Kidney (tissue), 14 donors: ENCODE results near the gene ATP6V1G1. TPM values are rescaled to one million over a fixed set of nuclear protein-coding genes. Genes with fewer than 3 reads are reported as not detected.
A peak's percentile ranks its signal among the peaks of the same experiment; 100 is the strongest.

ENCODE experiments used
- DNase-seq, 5 donors: peaks; one replicate each; pipeline ENCODE4 v3.0.0-alpha.2; 2013 to 2020
- FAIRE-seq: peaks from 2 replicates; lab custom pipeline; 2012; peaks lifted over from hg19 to GRCh38; lab: Jason Lieb, UNC
- H3K27ac ChIP-seq, 2 donors: one replicate each; pipeline ENCODE4 v1.7.0; 2013; ENCODE audit warnings: low read depth in 2 of 2, low read length in 2 of 2, inconsistent platforms in 1 of 2
- H3K27me3 ChIP-seq: one replicate; pipeline ENCODE4 v1.7.1; 2013; ENCODE audit warnings: low read length, inconsistent platforms; ENCODE audit not compliant: control insufficient read depth, insufficient read depth
- H3K36me3 ChIP-seq, 3 donors: one replicate each; pipeline versions ENCODE4 v1.7.0 to v1.7.1; 2013; ENCODE audit warnings: low read length in 3 of 3, control low read depth in 1 of 3, inconsistent platforms in 1 of 3; ENCODE audit not compliant: insufficient read depth in 3 of 3, control insufficient read depth in 2 of 3
- H3K4me1 ChIP-seq, 3 donors: one replicate each; pipeline versions ENCODE4 v1.7.0 to v1.7.1; 2013; ENCODE audit warnings: low read length in 3 of 3, inconsistent platforms in 1 of 3, low read depth in 1 of 3; ENCODE audit not compliant: control insufficient read depth in 2 of 3, insufficient read depth in 2 of 3
- H3K4me3 ChIP-seq, 3 donors: one replicate each; pipeline versions ENCODE4 v1.7.0 to v1.8.1; 2013; ENCODE audit warnings: low read length in 3 of 3, control low read depth in 1 of 3, inconsistent platforms in 1 of 3
- H3K9ac ChIP-seq, 3 donors: one replicate each; pipeline versions ENCODE4 v1.7.0 to v1.7.1; 2013; ENCODE audit warnings: low read length in 3 of 3, control low read depth in 1 of 3, inconsistent platforms in 1 of 3
- H3K9me3 ChIP-seq, 3 donors: one replicate each; pipeline versions ENCODE4 v1.7.0 to v1.7.1; 2013; ENCODE audit warnings: low read length in 3 of 3, control low read depth in 1 of 3, inconsistent platforms in 1 of 3; ENCODE audit not compliant: control insufficient read depth in 2 of 3, insufficient read depth in 1 of 3
- CTCF ChIP-seq: IDR thresholded peaks from 3 replicates; pipeline ENCODE4 v1.5.1; 2012; ENCODE audit warnings: mild to moderate bottlenecking, moderate library complexity, borderline replicate concordance; ENCODE audit not compliant: insufficient read depth; ENCODE audit errors: extremely low read depth
- intact Hi-C: fragments of 100-400 bp; cut with DNase I; formaldehyde crosslinking; loops from one replicate; pipeline ENCODE4 v1.11.1; 2022
- polyA plus RNA-seq: library from polyadenylated mRNA; stranded (reverse); fragments of 350-450 nt; fragmentation: Illumina TruSeq; extraction: RNeasy Lipid Tissue Mini Kit (QIAGEN cat#74804); gene quantifications from one replicate; pipeline ENCODE4 v1.2.3, GENCODE V29; 2014; ENCODE audit warnings: low read depth, low replicate concordance; ENCODE audit not compliant: insufficient read depth
- total RNA-seq: library from RNA; stranded (reverse); fragmentation: NEBNext Ultra II Directional; extraction: Animal tissue kit (Norgen Biotek cat#: 25700); gene quantifications from one replicate; pipeline ENCODE4 v1.2.1, GENCODE V29; 2021
- donor health status: control.
- donor health status: control.
- donor health status: control.
- donor health status: control.
- donor health status: control.
- donor health status: DM: yes; HTN: yes; CAD: no.
- donor health status: Normal renal cell carcinoma (clear cell type).

ATP6V1G1 gene
- total and polyA plus RNA-seq, 2 donors from 2014 or later: 103 to 215 TPM

DNA sequence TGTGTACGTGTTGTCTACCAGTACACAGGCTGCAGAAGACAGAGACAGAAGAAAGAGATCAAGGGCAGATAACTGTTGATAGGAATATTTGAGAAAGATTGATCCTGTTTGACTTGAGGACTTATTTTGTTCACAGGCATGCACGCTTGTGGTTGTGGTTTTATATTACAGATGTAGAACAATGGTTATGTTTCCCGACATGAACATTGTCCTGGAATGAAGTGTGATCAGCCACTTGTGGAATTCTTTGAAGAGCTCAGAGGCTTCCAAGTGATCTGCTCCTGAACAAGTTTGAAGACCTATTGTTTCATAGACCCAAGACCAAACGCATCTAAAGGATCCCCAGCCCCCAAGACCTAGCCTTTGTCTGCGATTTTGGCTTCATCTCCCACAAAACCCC is 56.3 kb downstream of the ATP6V1G1 start:
- TF ChIP-seq CTCF: no peak
- no peak overlapping the region for H3K27ac ChIP-seq
- no peaks in the 10 kb centered on the region for H3K27me3 ChIP-seq
- H3K4me1 ChIP-seq: no peaks in the 10 kb centered on the region
- peaks cover 0 to 8% (median 0%) of the 10 kb centered on the region in 3 donors for H3K36me3 ChIP-seq
- H3K9me3 ChIP-seq: no peaks in the 10 kb centered on the region
- intact Hi-C loops: no loop called here
- H3K4me3 ChIP-seq: no peak overlapping the region
- no peak overlapping the region for H3K9ac ChIP-seq
- FAIRE-seq (no peak), DNase-seq (peak in 1 of 5 donors; percentile 2)

Other genes with a start within 250 kb of the ATP6V1G1 start
- 52.1 TPM for gene AKNA, start 199.8 kb upstream of the ATP6V1G1 start, total RNA-seq
- gene AKNA, start 199.8 kb upstream of the ATP6V1G1 start, polyA plus RNA-seq: 6.1 TPM
- gene WHRN, start 82.3 kb upstream of the ATP6V1G1 start, total RNA-seq: 14.8 TPM
- 4.4 TPM for gene WHRN, start 82.3 kb upstream of the ATP6V1G1 start, polyA plus RNA-seq
- gene TMEM268, start 23.5 kb downstream of the ATP6V1G1 start, total RNA-seq: 11.3 TPM
- 6.2 TPM for gene TMEM268, start 23.5 kb downstream of the ATP6V1G1 start, polyA plus RNA-seq
- not detected for gene TEX53, start 70.0 kb downstream of the ATP6V1G1 start, total RNA-seq
- not detected for gene TEX53, start 70.0 kb downstream of the ATP6V1G1 start, polyA plus RNA-seq
- not detected for gene TEX48, start 94.4 kb downstream of the ATP6V1G1 start, total RNA-seq
- gene TEX48, start 94.4 kb downstream of the ATP6V1G1 start, polyA plus RNA-seq: not detected
- gene TNFSF15, start 218.3 kb downstream of the ATP6V1G1 start, total RNA-seq: 2.3 TPM
- gene TNFSF15, start 218.3 kb downstream of the ATP6V1G1 start, polyA plus RNA-seq: 1.4 TPM